Measurements from ENCODE around the gene RAB39A.

DNA sequence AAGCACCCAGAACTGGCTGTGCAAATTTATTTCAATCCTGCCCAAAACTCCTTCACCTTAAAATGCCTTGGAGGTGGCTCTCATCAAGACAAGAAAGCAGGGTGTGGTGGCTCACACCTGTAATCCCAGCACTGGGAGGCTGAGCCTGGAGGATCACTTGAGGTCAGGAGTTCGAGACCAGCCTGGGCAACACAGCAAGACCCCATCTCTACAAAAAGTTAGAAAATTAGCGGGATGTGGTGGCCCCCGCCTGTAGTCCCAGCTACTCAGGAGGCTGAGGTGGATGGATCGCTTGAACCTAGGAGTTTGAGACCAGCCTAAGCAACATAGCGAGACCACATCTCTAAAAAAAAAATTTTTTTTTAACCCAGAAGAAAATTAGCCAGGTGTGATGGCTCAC lies 689 bp upstream of the RAB39A start:
- TF ChIP-seq, protein P1, sequence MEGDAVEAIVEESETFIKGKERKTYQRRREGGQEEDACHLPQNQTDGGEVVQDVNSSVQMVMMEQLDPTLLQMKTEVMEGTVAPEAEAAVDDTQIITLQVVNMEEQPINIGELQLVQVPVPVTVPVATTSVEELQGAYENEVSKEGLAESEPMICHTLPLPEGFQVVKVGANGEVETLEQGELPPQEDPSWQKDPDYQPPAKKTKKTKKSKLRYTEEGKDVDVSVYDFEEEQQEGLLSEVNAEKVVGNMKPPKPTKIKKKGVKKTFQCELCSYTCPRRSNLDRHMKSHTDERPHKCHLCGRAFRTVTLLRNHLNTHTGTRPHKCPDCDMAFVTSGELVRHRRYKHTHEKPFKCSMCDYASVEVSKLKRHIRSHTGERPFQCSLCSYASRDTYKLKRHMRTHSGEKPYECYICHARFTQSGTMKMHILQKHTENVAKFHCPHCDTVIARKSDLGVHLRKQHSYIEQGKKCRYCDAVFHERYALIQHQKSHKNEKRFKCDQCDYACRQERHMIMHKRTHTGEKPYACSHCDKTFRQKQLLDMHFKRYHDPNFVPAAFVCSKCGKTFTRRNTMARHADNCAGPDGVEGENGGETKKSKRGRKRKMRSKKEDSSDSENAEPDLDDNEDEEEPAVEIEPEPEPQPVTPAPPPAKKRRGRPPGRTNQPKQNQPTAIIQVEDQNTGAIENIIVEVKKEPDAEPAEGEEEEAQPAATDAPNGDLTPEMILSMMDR (IDR thresholded peaks at IDR 0.05; ENCODE audit: low read depth, low read length, missing input control), result no peak
- TF ChIP-seq JUND (IDR thresholded peaks at IDR 0.05), result no peak
- no peak for TF ChIP-seq EGR1 (IDR thresholded peaks at IDR 0.05; ENCODE audit: low read depth in 2 of 2)
- TF ChIP-seq, protein P2, sequence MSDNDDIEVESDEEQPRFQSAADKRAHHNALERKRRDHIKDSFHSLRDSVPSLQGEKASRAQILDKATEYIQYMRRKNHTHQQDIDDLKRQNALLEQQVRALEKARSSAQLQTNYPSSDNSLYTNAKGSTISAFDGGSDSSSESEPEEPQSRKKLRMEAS (IDR thresholded peaks at IDR 0.05), result no peak
- TF ChIP-seq YY1 (IDR thresholded peaks at IDR 0.05), result no peak
- no peak for TF ChIP-seq TAF1 (conservative IDR thresholded peaks at IDR 0.05)
- TF ChIP-seq, protein P3, sequence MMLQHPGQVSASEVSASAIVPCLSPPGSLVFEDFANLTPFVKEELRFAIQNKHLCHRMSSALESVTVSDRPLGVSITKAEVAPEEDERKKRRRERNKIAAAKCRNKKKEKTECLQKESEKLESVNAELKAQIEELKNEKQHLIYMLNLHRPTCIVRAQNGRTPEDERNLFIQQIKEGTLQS (IDR thresholded peaks at IDR 0.05), result no peak
- TF ChIP-seq, protein P4, sequence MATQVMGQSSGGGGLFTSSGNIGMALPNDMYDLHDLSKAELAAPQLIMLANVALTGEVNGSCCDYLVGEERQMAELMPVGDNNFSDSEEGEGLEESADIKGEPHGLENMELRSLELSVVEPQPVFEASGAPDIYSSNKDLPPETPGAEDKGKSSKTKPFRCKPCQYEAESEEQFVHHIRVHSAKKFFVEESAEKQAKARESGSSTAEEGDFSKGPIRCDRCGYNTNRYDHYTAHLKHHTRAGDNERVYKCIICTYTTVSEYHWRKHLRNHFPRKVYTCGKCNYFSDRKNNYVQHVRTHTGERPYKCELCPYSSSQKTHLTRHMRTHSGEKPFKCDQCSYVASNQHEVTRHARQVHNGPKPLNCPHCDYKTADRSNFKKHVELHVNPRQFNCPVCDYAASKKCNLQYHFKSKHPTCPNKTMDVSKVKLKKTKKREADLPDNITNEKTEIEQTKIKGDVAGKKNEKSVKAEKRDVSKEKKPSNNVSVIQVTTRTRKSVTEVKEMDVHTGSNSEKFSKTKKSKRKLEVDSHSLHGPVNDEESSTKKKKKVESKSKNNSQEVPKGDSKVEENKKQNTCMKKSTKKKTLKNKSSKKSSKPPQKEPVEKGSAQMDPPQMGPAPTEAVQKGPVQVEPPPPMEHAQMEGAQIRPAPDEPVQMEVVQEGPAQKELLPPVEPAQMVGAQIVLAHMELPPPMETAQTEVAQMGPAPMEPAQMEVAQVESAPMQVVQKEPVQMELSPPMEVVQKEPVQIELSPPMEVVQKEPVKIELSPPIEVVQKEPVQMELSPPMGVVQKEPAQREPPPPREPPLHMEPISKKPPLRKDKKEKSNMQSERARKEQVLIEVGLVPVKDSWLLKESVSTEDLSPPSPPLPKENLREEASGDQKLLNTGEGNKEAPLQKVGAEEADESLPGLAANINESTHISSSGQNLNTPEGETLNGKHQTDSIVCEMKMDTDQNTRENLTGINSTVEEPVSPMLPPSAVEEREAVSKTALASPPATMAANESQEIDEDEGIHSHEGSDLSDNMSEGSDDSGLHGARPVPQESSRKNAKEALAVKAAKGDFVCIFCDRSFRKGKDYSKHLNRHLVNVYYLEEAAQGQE (IDR thresholded peaks at IDR 0.05), result no peak
- TF ChIP-seq, protein P5, sequence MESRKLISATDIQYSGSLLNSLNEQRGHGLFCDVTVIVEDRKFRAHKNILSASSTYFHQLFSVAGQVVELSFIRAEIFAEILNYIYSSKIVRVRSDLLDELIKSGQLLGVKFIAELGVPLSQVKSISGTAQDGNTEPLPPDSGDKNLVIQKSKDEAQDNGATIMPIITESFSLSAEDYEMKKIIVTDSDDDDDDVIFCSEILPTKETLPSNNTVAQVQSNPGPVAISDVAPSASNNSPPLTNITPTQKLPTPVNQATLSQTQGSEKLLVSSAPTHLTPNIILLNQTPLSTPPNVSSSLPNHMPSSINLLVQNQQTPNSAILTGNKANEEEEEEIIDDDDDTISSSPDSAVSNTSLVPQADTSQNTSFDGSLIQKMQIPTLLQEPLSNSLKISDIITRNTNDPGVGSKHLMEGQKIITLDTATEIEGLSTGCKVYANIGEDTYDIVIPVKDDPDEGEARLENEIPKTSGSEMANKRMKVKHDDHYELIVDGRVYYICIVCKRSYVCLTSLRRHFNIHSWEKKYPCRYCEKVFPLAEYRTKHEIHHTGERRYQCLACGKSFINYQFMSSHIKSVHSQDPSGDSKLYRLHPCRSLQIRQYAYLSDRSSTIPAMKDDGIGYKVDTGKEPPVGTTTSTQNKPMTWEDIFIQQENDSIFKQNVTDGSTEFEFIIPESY (IDR thresholded peaks at IDR 0.05), result no peak
- TF ChIP-seq RAD21 (IDR thresholded peaks at IDR 0.05), result no peak
- TF ChIP-seq SP1 (IDR thresholded peaks at IDR 0.05), result no peak
